ENCODE data around the gene CCL2. TPM values are rescaled to one million over a fixed set of nuclear protein-coding genes. Genes with fewer than 3 reads are reported as not detected.

Gene CCL2
- total and polyA plus RNA-seq, 2 donors (not counting 1 experiment from before 2014, with no cell fraction given), result 4.4 TPM; not detected in 1

GRCh38 chr17:34261568-34262337, 6.7 kb downstream of the CCL2 start:
- Histone ChIP-seq H2AFZ (ENCODE audit: insufficient read depth, low read depth, low read length, poor library complexity, severe bottlenecking) (no peak overlapping the region), H3K79me2 (ENCODE audit: control insufficient read depth, insufficient read depth, low read length) (no peaks in the 10 kb centered on the region), H4K20me1 (ENCODE audit: control insufficient read depth, insufficient read depth, low read length, poor library complexity, severe bottlenecking) (no peaks in the 10 kb centered on the region), H3K9ac (ENCODE audit: low read length) (no peak overlapping the region), H3K4me2 (replicated peaks; ENCODE audit: low read depth, low read length, poor library complexity, severe bottlenecking) (no peak overlapping the region), H3K36me3 (replicated peaks in 1 of 2; ENCODE audit: control extremely low read depth in 1 of 2, control insufficient read depth in 1 of 2, extremely low read depth in 1 of 2, insufficient read depth in 2 of 2, low read length in 1 of 2) (no peaks in the 10 kb centered on the region), H3K9me3 (ENCODE audit: control extremely low read depth in 1 of 3, control insufficient read depth in 2 of 3, insufficient read depth in 1 of 3, low read length in 2 of 3) (no peaks in the 10 kb centered on the region), H3K27me3 (replicated peaks in 1 of 4; ENCODE audit: control extremely low read depth in 1 of 4, control insufficient read depth in 3 of 4, insufficient read depth in 4 of 4, low read length in 3 of 4) (peaks cover 0 to 19% (median 8%) of the 10 kb centered on the region in 4 experiments), H3K4me1 (ENCODE audit: control insufficient read depth in 2 of 2, insufficient read depth in 2 of 2, low read length in 2 of 2) (no peaks in the 10 kb centered on the region), H3K27ac (ENCODE audit: low read length in 2 of 2) (no peak overlapping the region), H3K4me3 (ENCODE audit: control extremely low read depth in 1 of 5, extremely low read depth in 1 of 5, insufficient read depth in 1 of 5, low read depth in 2 of 5, low read length in 4 of 5) (no peak overlapping the region)
- Mint-ChIP-seq H3K27ac (no peak overlapping the region), H3K4me1 (no peaks in the 10 kb centered on the region), H3K9me3 (ENCODE audit: insufficient read depth) (no peaks in the 10 kb centered on the region), H3K4me3 (no peak overlapping the region), H3K27me3 (peaks cover 55% of the 10 kb centered on the region)
- ATAC-seq (ENCODE audit: low read depth), result no peak
- intact Hi-C loops (cut with micrococcal nuclease), result no loop called here
- ChIA-PET POLR2A (no interaction called here), CTCF (no interaction called here)
- no peak for TF ChIP-seq EZH2 (IDR thresholded peaks at IDR 0.05; ENCODE audit: borderline replicate concordance, insufficient read depth, low read depth, low read length, poor library complexity, severe bottlenecking)
- TF ChIP-seq, protein P1, sequence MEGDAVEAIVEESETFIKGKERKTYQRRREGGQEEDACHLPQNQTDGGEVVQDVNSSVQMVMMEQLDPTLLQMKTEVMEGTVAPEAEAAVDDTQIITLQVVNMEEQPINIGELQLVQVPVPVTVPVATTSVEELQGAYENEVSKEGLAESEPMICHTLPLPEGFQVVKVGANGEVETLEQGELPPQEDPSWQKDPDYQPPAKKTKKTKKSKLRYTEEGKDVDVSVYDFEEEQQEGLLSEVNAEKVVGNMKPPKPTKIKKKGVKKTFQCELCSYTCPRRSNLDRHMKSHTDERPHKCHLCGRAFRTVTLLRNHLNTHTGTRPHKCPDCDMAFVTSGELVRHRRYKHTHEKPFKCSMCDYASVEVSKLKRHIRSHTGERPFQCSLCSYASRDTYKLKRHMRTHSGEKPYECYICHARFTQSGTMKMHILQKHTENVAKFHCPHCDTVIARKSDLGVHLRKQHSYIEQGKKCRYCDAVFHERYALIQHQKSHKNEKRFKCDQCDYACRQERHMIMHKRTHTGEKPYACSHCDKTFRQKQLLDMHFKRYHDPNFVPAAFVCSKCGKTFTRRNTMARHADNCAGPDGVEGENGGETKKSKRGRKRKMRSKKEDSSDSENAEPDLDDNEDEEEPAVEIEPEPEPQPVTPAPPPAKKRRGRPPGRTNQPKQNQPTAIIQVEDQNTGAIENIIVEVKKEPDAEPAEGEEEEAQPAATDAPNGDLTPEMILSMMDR (IDR thresholded peaks at IDR 0.05), result no peak
- no CpG with 5 or more reads among the region's 5 CpGs for WGBS (ENCODE audit: insufficient coverage)
- DNase-seq, result no peak

DNA sequence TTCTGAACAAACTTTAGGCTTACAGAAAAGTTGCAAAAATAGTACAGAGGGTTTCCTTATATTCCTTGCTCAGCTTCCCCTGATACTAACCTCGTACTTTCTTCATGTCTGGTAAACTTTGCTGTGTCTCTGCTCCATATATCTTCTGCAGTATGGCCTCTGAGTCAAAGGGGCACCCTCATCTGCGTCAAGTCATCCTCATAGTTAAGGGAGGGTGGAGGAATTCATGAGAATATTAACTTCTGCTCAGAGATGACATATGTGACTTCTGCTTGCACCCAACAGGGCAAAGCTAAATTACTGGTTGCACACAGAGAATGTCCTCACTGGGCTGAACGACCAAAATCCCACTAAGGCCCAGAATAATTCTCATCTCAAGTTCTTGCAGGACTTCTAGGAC, 10.6 kb downstream of the CCL2 start:
- DNase-seq (no peak), ATAC-seq (ENCODE audit: low read depth) (no peak)
- Mint-ChIP-seq H3K4me1 (no peaks in the 10 kb centered on the region), H3K9me3 (ENCODE audit: insufficient read depth) (no peaks in the 10 kb centered on the region), H3K27ac (no peak overlapping the region), H3K4me3 (no peak overlapping the region), H3K27me3 (peaks cover 55% of the 10 kb centered on the region)
- intact Hi-C loops (cut with micrococcal nuclease), result no loop called here
- H3K9ac ChIP-seq (ENCODE audit: low read length), result no peak overlapping the region
- H3K27me3 ChIP-seq (replicated peaks in 1 of 4; ENCODE audit: control extremely low read depth in 1 of 4, control insufficient read depth in 3 of 4, insufficient read depth in 4 of 4, low read length in 3 of 4), result peaks cover 0 to 8% (median 4%) of the 10 kb centered on the region in 4 experiments
- POLR2A ChIA-PET, result no interaction called here
- no peak overlapping the region for H3K4me3 ChIP-seq (ENCODE audit: control extremely low read depth in 1 of 5, extremely low read depth in 1 of 5, insufficient read depth in 1 of 5, low read depth in 2 of 5, low read length in 4 of 5)
- 50% methylated on average over 1 of the region's 3 CpGs for WGBS (ENCODE audit: insufficient coverage)
- no peaks in the 10 kb centered on the region for H4K20me1 ChIP-seq (ENCODE audit: control insufficient read depth, insufficient read depth, low read length, poor library complexity, severe bottlenecking)
- CTCF ChIA-PET, result no interaction called here
- no peak overlapping the region for H3K4me2 ChIP-seq (replicated peaks; ENCODE audit: low read depth, low read length, poor library complexity, severe bottlenecking)
- H2AFZ ChIP-seq (ENCODE audit: insufficient read depth, low read depth, low read length, poor library complexity, severe bottlenecking), result no peak overlapping the region
- no peaks in the 10 kb centered on the region for H3K4me1 ChIP-seq (ENCODE audit: control insufficient read depth in 2 of 2, insufficient read depth in 2 of 2, low read length in 2 of 2)
- H3K27ac ChIP-seq (ENCODE audit: low read length in 2 of 2), result no peak overlapping the region
- no peaks in the 10 kb centered on the region for H3K9me3 ChIP-seq (ENCODE audit: control extremely low read depth in 1 of 3, control insufficient read depth in 2 of 3, insufficient read depth in 1 of 3, low read length in 2 of 3)
- H3K36me3 ChIP-seq (replicated peaks in 1 of 2; ENCODE audit: control extremely low read depth in 1 of 2, control insufficient read depth in 1 of 2, extremely low read depth in 1 of 2, insufficient read depth in 2 of 2, low read length in 1 of 2), result no peaks in the 10 kb centered on the region
- no peaks in the 10 kb centered on the region for H3K79me2 ChIP-seq (ENCODE audit: control insufficient read depth, insufficient read depth, low read length)
- TF ChIP-seq EZH2 (IDR thresholded peaks at IDR 0.05; ENCODE audit: borderline replicate concordance, insufficient read depth, low read depth, low read length, poor library complexity, severe bottlenecking), result no peak
- TF ChIP-seq, protein P1 (IDR thresholded peaks at IDR 0.05), result no peak

Measured in B cell (primary cell).